ENCODE data around the gene GLI1.

- TF ChIP-seq POLR2AphosphoS5 (IDR thresholded peaks at IDR 0.05; ENCODE audit: low read depth, low read length): no peak
- no peak for TF ChIP-seq POLR2A (IDR thresholded peaks at IDR 0.05; ENCODE audit: low read depth, low read length)
Measured at GRCh38 chr12:57460841-57461275, 1.3 kb downstream of the GLI1 start.

Measured in GM12892 (cell line).